ENCODE data around the gene FAM3A.
"Not testable (repeated sequence)": the region's sequence is repeated elsewhere in the genome, so short reads cannot be mapped to it uniquely, and the experiment has no call there.

Gene FAM3A

DNA sequence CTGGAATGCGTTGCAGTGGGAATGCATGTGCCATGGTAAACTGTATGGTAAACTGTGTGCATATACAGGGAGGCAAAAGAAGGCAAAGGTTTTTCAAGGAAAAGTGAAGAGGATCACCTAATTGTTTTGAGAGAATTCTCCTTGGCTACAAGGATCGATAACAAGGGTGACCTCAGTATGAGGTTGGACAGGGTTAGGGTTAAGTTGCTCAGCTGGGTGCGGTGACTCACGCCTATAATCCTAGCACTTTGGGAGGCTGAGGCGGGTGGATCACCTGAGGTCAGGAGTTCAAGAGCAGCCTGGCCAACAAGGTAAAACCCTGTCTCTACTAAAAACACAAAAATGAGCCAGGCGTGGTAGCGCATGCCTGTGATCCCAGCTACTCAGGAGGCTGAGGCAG is 14.6 kb downstream of the FAM3A start:
- not testable (repeated sequence) for DNase-seq

DNA sequence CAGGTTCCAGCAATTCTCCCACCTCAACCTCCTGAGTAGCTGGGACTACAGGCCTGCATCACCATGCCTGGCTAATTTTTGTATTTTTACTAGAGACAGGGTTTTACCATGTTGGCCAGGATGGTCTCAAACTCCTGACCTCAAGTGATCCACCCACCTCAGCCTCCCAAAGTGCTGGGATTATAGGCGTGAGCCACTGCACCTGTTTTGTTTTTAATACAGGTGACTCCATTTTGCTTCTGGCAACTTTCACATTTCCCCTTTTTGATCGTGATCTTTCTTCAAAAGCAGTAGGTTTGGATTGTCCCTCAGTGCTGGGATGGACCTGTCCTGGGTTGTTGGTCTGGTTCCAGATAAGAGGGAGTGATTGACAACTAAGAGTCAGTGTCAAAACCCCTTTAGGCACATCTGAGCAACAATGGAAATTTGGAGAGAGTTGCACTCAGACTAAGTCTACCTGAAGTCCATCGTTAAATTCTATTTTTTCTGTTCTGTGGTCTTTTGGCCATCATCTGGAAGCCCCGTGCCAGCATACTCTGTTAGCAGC is 19.4 kb downstream of the FAM3A start:
- not testable (repeated sequence) for DNase-seq

GRCh38 chrX:154495472-154495922 is 20.5 kb downstream of the FAM3A start:
- DNase-seq, result no peak

GRCh38 chrX:154494715-154495114 is 21.3 kb downstream of the FAM3A start:
- no peak for DNase-seq

- DNase-seq, result peak; percentile 79
Measured at GRCh38 chrX:154490414-154491083, 25.5 kb downstream of the FAM3A start, which contains the start of gene SLC10A3. SLC10A3 (minus strand) TSS chrX:154490629; CDS start chrX:154488940, 1,689 bp downstream.

DNA sequence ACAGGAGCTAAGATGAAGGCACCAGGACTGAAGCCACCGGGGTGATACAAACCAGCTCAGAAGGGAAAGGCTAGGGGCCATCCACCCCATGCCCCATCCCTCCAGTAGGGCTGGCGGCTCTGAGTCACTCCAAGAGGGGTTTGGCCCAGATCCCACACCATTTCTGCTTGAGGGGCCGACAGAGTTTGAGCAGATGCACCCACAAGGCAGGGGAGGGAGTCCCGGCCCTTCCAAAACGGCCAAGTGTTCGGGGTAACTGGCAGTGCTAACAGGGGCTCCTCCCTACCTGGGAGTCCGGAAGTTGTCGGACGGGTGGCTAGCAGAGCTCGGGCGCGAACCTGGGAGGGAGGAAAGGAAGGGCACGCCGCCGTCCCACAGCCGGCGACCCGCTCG is 26.0 kb downstream of the FAM3A start:
- peak; percentile 44 for DNase-seq

DNA sequence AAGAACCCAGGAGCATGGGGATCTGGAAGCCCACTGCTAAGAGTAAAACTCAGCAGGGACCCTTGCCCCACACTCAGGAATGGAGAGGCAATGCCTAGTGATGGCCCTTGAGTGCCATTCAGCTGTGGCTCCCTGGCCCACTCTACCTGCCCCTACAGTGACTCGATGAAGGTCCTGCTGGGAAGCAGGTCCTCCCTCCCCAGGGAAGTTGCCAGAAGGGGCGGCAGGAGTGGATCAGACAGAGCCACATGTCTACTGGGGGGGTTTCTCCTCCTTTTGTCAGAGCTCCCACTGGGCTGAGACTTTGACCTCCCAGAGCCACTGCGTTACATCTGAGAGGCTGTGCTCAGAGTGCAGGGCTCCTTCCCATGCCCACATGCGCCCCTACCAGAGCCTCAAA is 26.9 kb downstream of the FAM3A start:
- DNase-seq, result no peak

GRCh38 chrX:154488336-154489075 is 27.5 kb downstream of the FAM3A start:
- peak; percentile 28 for DNase-seq

DNA sequence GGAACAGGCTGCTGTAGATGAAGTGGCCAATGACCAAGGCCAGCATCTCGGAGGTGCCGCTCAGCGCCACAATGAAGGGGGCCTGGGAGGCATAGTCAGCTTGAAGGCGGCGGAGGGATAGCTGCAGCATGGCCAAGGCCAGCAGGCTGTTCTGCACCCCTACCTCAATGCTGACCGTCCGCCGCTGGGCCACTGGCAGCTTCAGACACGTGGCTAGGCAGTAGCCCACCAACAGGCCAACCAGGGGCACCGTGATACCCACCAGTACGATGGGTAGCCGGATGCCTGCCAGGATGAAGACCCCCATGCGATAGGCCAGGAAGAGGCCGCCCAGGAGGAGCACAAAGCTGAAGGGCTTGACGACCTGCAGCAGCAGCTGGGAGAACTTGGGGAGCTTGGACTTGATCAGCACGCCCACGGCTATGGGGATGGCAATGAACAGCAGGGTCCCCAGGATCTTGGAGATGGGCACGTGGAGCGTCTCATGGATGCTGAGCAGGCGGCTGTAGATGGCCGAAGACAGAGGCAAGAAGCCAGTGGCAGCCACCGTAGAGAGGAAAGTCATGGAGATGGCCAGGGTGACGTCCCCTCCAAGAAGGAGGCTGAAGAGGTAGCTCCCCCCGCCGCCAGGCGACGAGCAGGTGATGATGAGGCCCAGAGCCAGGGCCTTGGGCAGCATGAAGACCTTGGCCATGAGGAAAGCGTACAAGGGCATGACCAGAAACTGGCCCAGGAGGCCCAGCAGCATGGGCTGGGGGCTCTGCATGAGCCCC is 28.3 kb downstream of the FAM3A start:
- DNase-seq, result peak; percentile 26

- peak; percentile 58 for DNase-seq
Measured at GRCh38 chrX:154486396-154487207, 29.4 kb downstream of the FAM3A start, which contains the start of gene UBL4A. UBL4A (minus strand) TSS chrX:154486615; CDS start chrX:154486584, 31 bp downstream.

DNA sequence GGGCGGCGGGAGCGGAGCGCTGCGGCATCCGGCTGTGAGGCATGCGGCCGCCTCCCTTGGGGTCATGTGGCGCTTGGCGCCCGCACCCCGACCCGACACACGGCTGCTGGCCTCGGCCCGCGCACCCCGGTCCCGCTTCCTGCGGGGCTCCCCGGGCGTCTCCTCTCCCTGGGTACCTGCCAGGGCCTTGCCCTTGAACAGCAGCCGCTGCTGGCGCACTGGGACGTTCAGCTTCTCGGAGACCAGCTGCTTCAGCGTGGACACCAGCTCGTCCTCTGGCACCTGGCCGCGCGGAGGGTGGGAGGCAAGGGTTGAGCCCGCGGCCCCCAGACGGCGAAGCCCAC is 30.0 kb downstream of the FAM3A start:
- peak; percentile 51 for DNase-seq

DNA sequence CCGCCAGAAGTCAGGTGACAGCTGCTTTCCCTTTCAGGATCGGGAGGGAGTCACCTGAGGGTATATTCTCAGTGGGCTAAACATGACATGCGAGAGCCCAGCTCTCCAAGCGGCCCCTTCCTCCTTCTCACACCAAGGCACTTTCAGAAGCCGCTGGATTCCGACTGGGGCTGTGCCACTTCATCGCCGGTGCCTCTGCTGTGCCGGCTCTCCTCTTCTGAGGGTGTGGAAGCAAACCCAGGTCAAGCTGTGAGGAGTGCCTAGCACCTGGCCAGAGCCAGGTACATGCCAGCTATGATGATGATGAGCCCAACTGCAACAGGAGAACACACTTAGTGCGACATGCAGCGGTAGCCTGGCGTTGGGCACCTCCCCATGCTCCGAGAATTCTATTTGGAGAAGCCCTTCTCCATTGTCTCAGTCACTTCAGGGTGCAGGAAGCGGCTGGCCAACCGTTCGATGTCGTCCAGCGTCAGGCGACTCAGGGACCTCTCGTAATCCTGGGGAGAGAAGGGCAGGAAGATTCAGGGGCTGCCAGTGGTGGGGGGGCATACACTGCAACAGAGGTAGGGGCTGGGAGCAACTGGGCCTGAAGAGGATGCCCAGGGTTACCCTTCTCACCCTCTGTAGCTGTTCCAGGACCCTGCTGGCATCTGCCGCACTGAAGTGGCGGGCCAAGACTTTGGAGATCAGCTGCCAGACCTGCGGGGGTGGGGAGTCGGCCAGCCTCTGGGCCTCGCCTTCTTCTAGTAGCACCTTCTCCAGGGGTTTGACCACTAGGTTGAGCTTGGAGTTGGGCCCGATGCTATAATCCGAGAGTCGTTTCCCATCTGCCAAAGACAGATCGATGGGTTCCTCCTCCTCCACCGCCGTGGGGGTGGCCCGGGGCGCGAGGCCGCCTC is 30.6 kb downstream of the FAM3A start:
- peak; percentile 29 for DNase-seq

DNA sequence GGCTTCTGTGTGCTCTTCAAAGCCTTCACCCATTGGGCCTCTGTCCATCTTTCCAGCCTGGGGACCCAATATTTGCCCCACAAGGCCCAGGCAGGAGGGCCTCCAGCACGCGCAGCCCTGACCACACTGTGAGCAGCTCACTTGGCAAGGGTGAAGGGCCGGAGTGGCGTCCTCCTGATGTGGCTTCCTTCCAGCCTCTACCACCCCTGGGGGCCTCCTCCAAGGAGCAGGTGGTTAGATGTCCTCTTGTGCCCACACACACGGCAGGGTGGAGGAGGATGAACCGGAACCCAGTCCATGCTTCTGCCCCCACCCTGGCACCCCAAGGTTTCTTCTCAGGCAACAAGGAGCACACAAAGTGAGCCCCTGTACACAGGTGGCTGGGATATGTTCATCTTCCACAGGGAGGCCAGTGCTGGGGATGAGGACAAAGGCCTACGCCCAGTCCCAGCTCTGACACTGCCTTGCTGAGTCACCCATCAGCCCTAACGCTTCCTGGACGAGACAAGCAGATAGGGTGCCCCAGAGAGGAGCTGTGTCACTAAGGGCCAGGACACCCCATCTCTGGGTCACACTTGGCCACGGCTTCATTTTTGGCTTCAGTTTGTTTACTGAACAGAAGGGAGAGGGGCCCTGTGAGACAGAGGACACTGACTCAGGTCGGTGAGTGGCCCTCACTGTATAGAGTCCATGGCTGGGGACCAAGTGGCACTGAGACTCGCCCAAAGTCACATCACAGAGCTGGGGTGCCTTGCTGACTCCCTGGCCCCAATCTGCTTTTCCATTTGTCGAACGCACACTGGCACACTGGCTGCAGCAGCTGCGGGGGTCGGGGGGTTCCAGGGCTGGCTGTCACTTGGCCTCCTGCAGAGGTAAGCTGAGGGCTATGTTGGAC is 31.5 kb downstream of the FAM3A start:
- DNase-seq, result peak; percentile 25

- no peak for DNase-seq
Measured at GRCh38 chrX:154483325-154483724, 32.7 kb downstream of the FAM3A start.

DNA sequence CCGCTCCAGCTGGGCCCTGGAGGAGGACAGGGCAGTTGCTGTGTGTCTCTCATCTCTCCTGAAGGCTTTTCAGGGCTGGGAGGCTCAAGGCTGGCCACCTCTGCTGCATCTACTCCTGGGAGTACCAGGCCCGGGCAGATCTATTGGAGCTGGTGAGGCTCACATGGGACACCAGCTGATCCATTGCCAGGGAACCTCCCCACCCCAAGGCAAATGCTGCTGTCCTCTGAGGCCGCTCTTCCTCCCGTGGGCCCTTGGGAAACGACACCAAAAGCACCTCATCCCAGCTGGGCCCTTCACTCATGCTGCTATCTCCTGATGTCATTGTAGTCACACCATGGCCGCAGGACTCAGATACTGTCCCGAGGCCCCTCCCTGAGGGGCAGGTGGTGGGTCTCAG is 33.2 kb downstream of the FAM3A start:
- no peak for DNase-seq

DNA sequence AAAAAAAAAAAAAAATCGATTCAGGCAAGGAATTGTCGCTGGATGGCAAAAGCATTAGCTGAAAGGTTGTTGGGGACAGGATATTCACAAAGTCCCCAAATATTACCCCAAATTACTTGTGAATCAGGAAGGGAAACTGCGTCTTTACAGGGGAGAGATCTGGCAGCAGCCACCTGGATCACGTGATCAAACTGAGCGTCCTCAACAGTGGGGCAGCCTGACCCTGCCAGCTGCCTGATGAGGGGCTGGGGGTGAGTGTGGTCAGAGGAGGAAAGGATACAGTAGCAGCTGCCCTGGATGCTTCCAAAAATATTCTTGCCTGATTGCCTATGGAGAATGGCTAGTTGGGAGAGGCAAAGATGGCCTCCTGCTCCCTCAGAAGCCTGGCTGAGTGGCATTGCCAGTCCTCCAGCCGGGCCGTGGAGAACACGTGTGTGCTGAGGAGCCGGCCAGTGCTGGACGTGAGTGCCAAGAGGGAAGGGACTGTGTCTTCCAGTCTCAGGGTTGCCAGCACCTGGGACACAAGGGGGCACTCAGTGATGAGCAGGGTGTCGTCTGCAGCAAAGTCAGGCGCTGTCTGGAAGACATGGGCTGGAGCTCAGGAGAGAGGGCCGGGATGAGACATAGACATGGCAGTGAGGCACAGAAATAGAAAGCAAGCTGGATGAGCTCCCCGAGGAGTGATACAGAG is 34.0 kb downstream of the FAM3A start:
- DNase-seq, result no peak

GRCh38 chrX:154481195-154481594 is 34.8 kb downstream of the FAM3A start:
- DNase-seq, result no peak

DNA sequence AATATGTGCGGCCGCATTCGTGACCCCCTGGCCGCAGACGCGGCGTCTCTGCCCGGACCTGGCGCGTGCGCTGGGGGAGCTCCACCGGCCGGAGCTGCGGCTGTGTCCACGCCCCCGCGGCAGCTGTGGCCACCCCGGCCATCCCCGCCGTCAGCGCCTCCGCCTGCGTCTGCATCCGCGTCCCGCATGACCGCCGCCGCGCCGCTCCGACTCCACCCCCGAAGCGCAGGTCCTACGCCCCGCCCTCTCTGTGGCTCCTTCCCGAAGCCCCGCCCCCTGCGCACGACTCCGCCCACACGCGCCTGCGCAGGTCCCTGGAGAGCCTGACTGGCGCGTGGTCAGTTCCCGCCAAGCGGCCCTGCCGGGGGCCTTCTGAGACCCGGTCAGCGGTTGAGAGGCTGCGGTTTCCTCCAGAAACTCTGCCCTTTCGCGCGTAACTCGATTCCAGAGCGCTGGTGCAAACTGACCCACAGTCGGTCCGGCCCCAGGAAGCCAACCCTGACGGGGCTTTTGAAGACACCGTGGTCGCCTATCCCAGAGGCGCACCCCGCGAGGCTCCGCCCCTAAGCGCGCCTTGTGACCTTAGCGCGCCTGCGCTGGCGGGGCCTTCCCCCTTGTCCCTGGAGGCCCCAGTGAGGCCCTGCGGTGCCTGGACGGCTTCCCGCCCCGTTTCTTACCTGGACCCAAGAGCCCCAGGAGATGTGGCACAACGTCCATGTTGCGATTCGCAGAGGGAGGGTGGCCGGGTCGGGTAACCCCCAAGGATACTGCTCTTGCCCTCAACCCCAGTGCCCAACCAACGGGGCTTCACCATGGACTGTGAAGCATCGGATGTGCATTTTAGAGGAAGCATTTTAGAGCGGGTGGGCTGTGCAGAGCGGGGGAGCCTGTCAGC is 37.1 kb downstream of the FAM3A start, which contains the start of gene LAGE3:
LAGE3 (minus strand) TSS at position 554 of the 895 bp plus-strand sequence; CDS start at position 188, 366 bp downstream.
- peak; percentile 97 for DNase-seq

Data from activated CD4-positive, CD25-positive, alpha-beta regulatory T cell treated with anti-CD3 and anti-CD28 coated beads, Interleukin-2, amount 50 U/mL, for 72 hours (primary cell).